K562 (cell line): ENCODE results near the gene MARCKS. TPM values are rescaled to one million over a fixed set of nuclear protein-coding genes. Genes with fewer than 3 reads are reported as not detected.

Experiments
- BDP1 ChIP-seq: IDR thresholded peaks from 3 replicates; pipeline ENCODE4 v1.6.1; 2011; ENCODE audit not compliant: insufficient read length, insufficient read depth
- CTCF ChIP-seq, 3 experiments: IDR thresholded peaks in 2 of 3; conservative IDR thresholded peaks in 1 of 3; 2 replicates each; pipeline ENCODE4 v1.5.1; 2011 to 2012; ENCODE audit warnings: low read length in 3 of 3, mild to moderate bottlenecking in 3 of 3, control low read depth in 2 of 3, improper control_type of control experiment in 1 of 3, inconsistent platforms in 1 of 3, low read depth in 1 of 3, mixed read lengths in 1 of 3, moderate library complexity in 1 of 3; ENCODE audit not compliant: insufficient read depth in 2 of 3
- FOXJ2 ChIP-seq: fragments of 200-800 bp; sonication (Bioruptor generic); IDR thresholded peaks from 2 replicates; pipeline ENCODE4 v1.6.1; 2016; ENCODE audit warnings: missing genetic modification characterization, missing compliant biosample characterization
- GATAD2B ChIP-seq: fragments of 450-650 bp; IDR thresholded peaks from 2 replicates; pipeline ENCODE4 v1.6.1; 2017; ENCODE audit warnings: mild to moderate bottlenecking, borderline replicate concordance
- HCFC1 ChIP-seq: IDR thresholded peaks from 2 replicates; pipeline ENCODE4 v1.6.1; 2012; ENCODE audit warnings: low read depth, low read length, improper control_type of control experiment
- HIVEP1 ChIP-seq: fragments of 250-450 bp; sonication (Bioruptor Pico); IDR thresholded peaks from 2 replicates; pipeline ENCODE4 v1.4.0; 2020; ENCODE audit warnings: mild to moderate bottlenecking
- HNRNPLL ChIP-seq: fragments of 200-400 bp; formaldehyde crosslinking; IDR thresholded peaks from 2 replicates; pipeline ENCODE4 v1.6.1; 2017; ENCODE audit warnings: low read length, low read depth, mild to moderate bottlenecking; ENCODE audit not compliant: poor library complexity, severe bottlenecking
- MBD2 ChIP-seq: sonication (generic); IDR thresholded peaks from 2 replicates; pipeline ENCODE4 v1.6.1; 2016; ENCODE audit warnings: low read depth, borderline replicate concordance
- MCM2 ChIP-seq: fragments of 450-650 bp; IDR thresholded peaks from 2 replicates; pipeline ENCODE4 v1.6.1; 2017; ENCODE audit warnings: low read depth, mild to moderate bottlenecking
- NRF1 ChIP-seq, 2 experiments: fragments of 450-650 bp; IDR thresholded peaks in 1 of 2; conservative IDR thresholded peaks in 1 of 2; 2 replicates each; pipeline ENCODE4 v1.6.1; 2014; ENCODE audit warnings: mild to moderate bottlenecking in 2 of 2
- SFPQ ChIP-seq: fragments of 200-400 bp; formaldehyde crosslinking; IDR thresholded peaks from 2 replicates; pipeline ENCODE4 v1.6.1; 2017; ENCODE audit warnings: mild to moderate bottlenecking, low read depth, low read length, moderate library complexity
- SMAD3 ChIP-seq: fragments of 450-650 bp; formaldehyde crosslinking; conservative IDR thresholded peaks from 2 replicates; pipeline ENCODE4 v1.4.0; 2020; ENCODE audit warnings: mild to moderate bottlenecking
- TAF9B ChIP-seq: fragments of 450-650 bp; IDR thresholded peaks from 2 replicates; pipeline ENCODE4 v1.6.1; 2018; ENCODE audit warnings: mild to moderate bottlenecking; ENCODE audit not compliant: partially characterized antibody
- ZNF274 ChIP-seq: IDR thresholded peaks from 2 replicates; pipeline ENCODE4 v1.6.1; 2011; ENCODE audit warnings: low read depth, mild to moderate bottlenecking, low read length, moderate library complexity, borderline replicate concordance
- ZNF354B ChIP-seq: fragments of 250-450 bp; sonication (Bioruptor Pico); IDR thresholded peaks from 2 replicates; pipeline ENCODE4 v1.4.0; 2020
- ZNF695 ChIP-seq: fragments of 450-650 bp; formaldehyde crosslinking; IDR thresholded peaks from 2 replicates; pipeline ENCODE4 v1.4.0; 2020; ENCODE audit warnings: mild to moderate bottlenecking, moderate library complexity
- polyA plus RNA-seq, 8 experiments: library from polyadenylated mRNA; depleted of rRNA in 4 of 8; stranded (reverse) in 5 of 8; unstranded in 3 of 8; fragments of >200 nt; fragmentation: Nextera tagmentation in 2 of 8; fragmentation: Illumina TruSeq in 1 of 8; extraction: Ambion mirVana in 2 of 8; extraction: Trizol in 1 of 8; gene quantifications; 2 replicates each; pipeline versions ENCODE4 v1.2.1 to v1.2.3, GENCODE V29; 2011 to 2014; ENCODE audit warnings: inconsistent platforms in 1 of 8, missing spikeins in 1 of 8
- total RNA-seq, 7 experiments: library from RNA; depleted of rRNA in 6 of 7; stranded (reverse); fragments of >200 nt in 6 of 7; fragmentation: Illumina TruSeq in 2 of 7; extraction: Trizol in 2 of 7; gene quantifications; 2 replicates each; pipeline versions ENCODE4 v1.2.1 to v1.2.3, GENCODE V29; 2011 to 2021; ENCODE audit warnings: low replicate concordance in 1 of 7
- TF ChIP-seq, protein P1 (sequence below), 3 experiments: fragments of 200-800 bp in 1 of 3; sonication (Bioruptor generic) in 1 of 3; sonication (generic) in 1 of 3; formaldehyde crosslinking in 1 of 3; IDR thresholded peaks; 2 replicates each; pipeline versions ENCODE4 v1.6.1 to v1.8.0; 2016 to 2022; ENCODE audit warnings: mild to moderate bottlenecking in 2 of 3, missing compliant biosample characterization in 2 of 3, missing genetic modification characterization in 2 of 3, missing genetic modification reagents in 1 of 3
- TF ChIP-seq, protein P2 (sequence below): sonication (generic); formaldehyde crosslinking; IDR thresholded peaks from 2 replicates; pipeline ENCODE4 v1.8.0; 2022; ENCODE audit warnings: missing genetic modification reagents, mild to moderate bottlenecking, moderate library complexity, borderline replicate concordance
- TF ChIP-seq, protein P3 (sequence below): fragments of 250-450 bp; sonication (Bioruptor Pico); IDR thresholded peaks from 2 replicates; pipeline ENCODE4 v1.4.0; 2020

Gene MARCKS
- total and polyA plus RNA-seq, 9 of the 15 experiments (the other 6 are each of a cell fraction or from before 2014, with no cell fraction given), result 0.15 to 2.7 (median 1.0) TPM

DNA sequence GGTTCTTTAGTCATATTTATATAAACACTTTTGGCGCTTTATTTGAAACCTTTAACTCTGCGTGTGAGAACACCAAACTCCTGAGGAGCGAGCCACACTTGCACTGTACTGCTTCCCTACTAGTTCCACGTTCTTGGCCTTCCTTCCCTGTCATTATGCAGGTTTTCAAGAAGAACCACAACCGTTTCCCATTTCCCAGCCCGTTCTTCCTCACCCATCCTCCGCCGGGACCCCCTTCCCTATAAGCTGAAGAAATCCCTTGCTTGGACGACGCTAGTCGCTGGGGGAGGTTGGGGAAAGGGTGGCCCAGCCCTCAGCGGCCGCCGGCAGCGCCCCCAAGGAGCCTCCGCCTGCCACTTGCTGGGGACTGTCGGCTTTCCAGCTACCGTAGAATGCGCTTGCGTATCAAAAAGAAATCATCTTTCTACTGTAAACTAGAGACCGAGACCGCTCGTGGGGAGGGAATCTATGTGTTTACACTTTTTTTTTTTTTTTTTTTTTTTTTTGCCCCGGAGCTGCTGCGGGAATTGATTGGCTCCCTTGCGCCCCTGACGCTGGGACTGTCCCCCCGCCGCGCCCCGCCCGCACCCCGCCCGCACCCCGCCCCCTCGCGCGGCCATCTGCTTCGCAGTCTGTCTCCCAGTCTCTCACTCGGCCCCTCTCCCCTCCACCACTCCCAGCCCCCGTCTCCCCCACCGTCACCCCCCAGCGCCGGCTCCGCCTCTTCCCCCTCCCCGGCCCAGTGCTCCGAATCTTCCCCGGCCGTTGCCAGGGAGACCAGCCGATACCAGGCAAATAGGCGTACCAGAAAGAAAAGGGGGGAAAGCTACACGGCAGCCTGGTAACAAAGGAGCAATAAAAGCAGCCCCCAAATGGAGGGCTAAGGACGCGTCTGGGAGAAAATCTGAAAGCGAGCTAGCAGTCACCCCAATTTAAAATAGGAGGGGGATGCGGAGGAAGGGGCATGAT, 2.3 kb upstream of the MARCKS start (continued):
- TF ChIP-seq, protein P1, sequence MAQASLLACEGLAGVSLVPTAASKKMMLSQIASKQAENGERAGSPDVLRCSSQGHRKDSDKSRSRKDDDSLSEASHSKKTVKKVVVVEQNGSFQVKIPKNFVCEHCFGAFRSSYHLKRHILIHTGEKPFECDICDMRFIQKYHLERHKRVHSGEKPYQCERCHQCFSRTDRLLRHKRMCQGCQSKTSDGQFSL (CRISPR knock-in tag; IDR thresholded peaks at IDR 0.05), result no peak
- TF ChIP-seq, protein P1 (tag; IDR thresholded peaks at IDR 0.05), result no peak
- TF ChIP-seq HCFC1, result no peak
- TF ChIP-seq NRF1 (conservative IDR thresholded peaks at IDR 0.05 in 1 of 2, IDR thresholded peaks at IDR 0.05 in 1 of 2), result peak; percentile 78 to 82
- TF ChIP-seq ZNF274, result no peak
- no peak for TF ChIP-seq HIVEP1
- TF ChIP-seq MBD2, result no peak
- TF ChIP-seq FOXJ2, result 0 out of 2 replicates have a peak, but pooled peaks have one; percentile 24
- no peak for TF ChIP-seq ZNF354B (CRISPR knock-in tag)
- peak in 2 of 3 experiments; percentile 11 to 17; a peak in 2 of 6 replicates for TF ChIP-seq CTCF (IDR thresholded peaks at IDR 0.05 in 2 of 3, conservative IDR thresholded peaks at IDR 0.05 in 1 of 3; ENCODE audit: insufficient read depth in 2 of 3, low read depth in 1 of 3, low read length in 3 of 3)
- no peak for TF ChIP-seq SFPQ
- no peak for TF ChIP-seq ZNF695
- TF ChIP-seq, protein P2, sequence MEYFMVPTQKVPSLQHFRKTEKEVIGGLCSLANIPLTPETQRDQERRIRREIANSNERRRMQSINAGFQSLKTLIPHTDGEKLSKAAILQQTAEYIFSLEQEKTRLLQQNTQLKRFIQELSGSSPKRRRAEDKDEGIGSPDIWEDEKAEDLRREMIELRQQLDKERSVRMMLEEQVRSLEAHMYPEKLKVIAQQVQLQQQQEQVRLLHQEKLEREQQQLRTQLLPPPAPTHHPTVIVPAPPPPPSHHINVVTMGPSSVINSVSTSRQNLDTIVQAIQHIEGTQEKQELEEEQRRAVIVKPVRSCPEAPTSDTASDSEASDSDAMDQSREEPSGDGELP (CRISPR knock-in tag), result 0 out of 2 replicates have a peak, but pooled peaks have one; percentile 24
- TF ChIP-seq MCM2, result no peak
- no peak for TF ChIP-seq BDP1
- TF ChIP-seq, protein P3, sequence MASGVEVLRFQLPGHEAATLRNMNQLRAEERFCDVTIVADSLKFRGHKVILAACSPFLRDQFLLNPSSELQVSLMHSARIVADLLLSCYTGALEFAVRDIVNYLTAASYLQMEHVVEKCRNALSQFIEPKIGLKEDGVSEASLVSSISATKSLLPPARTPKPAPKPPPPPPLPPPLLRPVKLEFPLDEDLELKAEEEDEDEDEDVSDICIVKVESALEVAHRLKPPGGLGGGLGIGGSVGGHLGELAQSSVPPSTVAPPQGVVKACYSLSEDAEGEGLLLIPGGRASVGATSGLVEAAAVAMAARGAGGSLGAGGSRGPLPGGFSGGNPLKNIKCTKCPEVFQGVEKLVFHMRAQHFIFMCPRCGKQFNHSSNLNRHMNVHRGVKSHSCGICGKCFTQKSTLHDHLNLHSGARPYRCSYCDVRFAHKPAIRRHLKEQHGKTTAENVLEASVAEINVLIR, result no peak
- TF ChIP-seq HNRNPLL, result peak; percentile 77
- no peak for TF ChIP-seq TAF9B
- no peak for TF ChIP-seq SMAD3 (CRISPR knock-in tag)
- no peak for TF ChIP-seq GATAD2B
